H9 (cell line): Measurements from ENCODE around the gene TWSG1. TPM values are rescaled to one million over a fixed set of nuclear protein-coding genes. Genes with fewer than 3 reads are reported as not detected.

Experiments used
- DNase-seq: peaks from one replicate; pipeline ENCODE4 v3.0.0-alpha.2; 2017
- H2AFZ ChIP-seq: one replicate; pipeline ENCODE4 v1.6.1; 2013; ENCODE audit warnings: mild to moderate bottlenecking, low read length, control low read depth, moderate library complexity
- H2AK5ac ChIP-seq: 2 replicates; pipeline ENCODE4 v1.6.1; 2013; ENCODE audit warnings: low read length, control low read depth, mixed read lengths; ENCODE audit not compliant: insufficient read length
- H2BK120ac ChIP-seq: one replicate; pipeline ENCODE4 v1.6.1; 2013; ENCODE audit warnings: low read depth, mild to moderate bottlenecking, low read length, control low read depth, inconsistent platforms; ENCODE audit not compliant: poor library complexity, severe bottlenecking
- H2BK12ac ChIP-seq: 2 replicates; pipeline ENCODE4 v1.6.1; 2013; ENCODE audit warnings: low read length, control low read depth, mixed read lengths, low read depth; ENCODE audit not compliant: insufficient read length
- H2BK15ac ChIP-seq: 2 replicates; pipeline ENCODE4 v1.6.1; 2013; ENCODE audit warnings: low read depth, low read length, control low read depth
- H2BK20ac ChIP-seq: one replicate; pipeline ENCODE4 v1.6.1; 2013; ENCODE audit warnings: low read depth, mild to moderate bottlenecking, low read length, control low read depth, inconsistent platforms; ENCODE audit not compliant: poor library complexity, severe bottlenecking
- H2BK5ac ChIP-seq: 2 replicates; pipeline ENCODE4 v1.6.1; 2013; ENCODE audit warnings: low read length, control low read depth, mixed read lengths; ENCODE audit not compliant: insufficient read length
- H3K14ac ChIP-seq: 2 replicates; pipeline ENCODE4 v1.6.1; 2013; ENCODE audit warnings: low read length, control low read depth; ENCODE audit not compliant: insufficient read depth
- H3K18ac ChIP-seq: 2 replicates; pipeline ENCODE4 v1.6.1; 2013; ENCODE audit warnings: low read depth, mild to moderate bottlenecking, mixed read lengths, low read length, control low read depth; ENCODE audit not compliant: insufficient read length
- H3K23ac ChIP-seq: 2 replicates; pipeline ENCODE4 v1.6.1; 2013; ENCODE audit warnings: low read length, control low read depth, mixed read lengths, low read depth; ENCODE audit not compliant: insufficient read length
- H3K23me2 ChIP-seq: 2 replicates; pipeline ENCODE4 v1.6.1; 2013; ENCODE audit warnings: low read depth, mild to moderate bottlenecking, mixed read lengths, low read length, control low read depth; ENCODE audit not compliant: insufficient read length, poor library complexity, severe bottlenecking
- H3K27ac ChIP-seq: 2 replicates; pipeline ENCODE4 v1.5.1; 2013; ENCODE audit warnings: low read length, control low read depth, mixed read lengths, low read depth; ENCODE audit not compliant: insufficient read length
- H3K27me3 ChIP-seq: 2 replicates; pipeline ENCODE4 v1.6.1; 2013; ENCODE audit warnings: low read length, control low read depth, inconsistent platforms; ENCODE audit not compliant: insufficient read depth
- H3K4ac ChIP-seq: 2 replicates; pipeline ENCODE4 v1.6.1; 2013; ENCODE audit warnings: low read depth, mild to moderate bottlenecking, control low read depth, inconsistent platforms, low read length, moderate library complexity
- H3K4me1 ChIP-seq: 2 replicates; pipeline ENCODE4 v1.6.1; 2013; ENCODE audit warnings: low read length, control low read depth, inconsistent platforms; ENCODE audit not compliant: insufficient read depth
- H3K4me2 ChIP-seq: 2 replicates; pipeline ENCODE4 v1.6.1; 2013; ENCODE audit warnings: low read length, control low read depth, mixed read lengths; ENCODE audit not compliant: insufficient read length, insufficient read depth
- H3K56ac ChIP-seq: 2 replicates; pipeline ENCODE4 v1.6.1; 2013; ENCODE audit warnings: low read depth, mild to moderate bottlenecking, mixed read lengths, low read length, control low read depth; ENCODE audit not compliant: insufficient read length
- H3K79me1 ChIP-seq: 2 replicates; pipeline ENCODE4 v1.6.1; 2013; ENCODE audit warnings: low read depth, mild to moderate bottlenecking, moderate library complexity, low read length, control low read depth, inconsistent platforms; ENCODE audit not compliant: insufficient read depth, poor library complexity, severe bottlenecking
- H3K79me2 ChIP-seq: 2 replicates; pipeline ENCODE4 v1.6.1; 2013; ENCODE audit warnings: low read length, control low read depth, inconsistent platforms; ENCODE audit not compliant: insufficient read depth
- H3K9ac ChIP-seq: 2 replicates; pipeline ENCODE4 v1.6.1; 2013; ENCODE audit warnings: low read length, control low read depth, mixed read lengths; ENCODE audit not compliant: insufficient read length; ENCODE audit errors: extremely low read depth
- H3K9me3 ChIP-seq: one replicate; pipeline ENCODE4 v1.6.1; 2013; ENCODE audit warnings: low read depth, low read length, inconsistent platforms; ENCODE audit not compliant: control insufficient read depth
- H3T11ph ChIP-seq: one replicate; pipeline ENCODE4 v1.6.1; 2013; ENCODE audit warnings: mild to moderate bottlenecking, low read length, control low read depth, inconsistent platforms
- H4K20me1 ChIP-seq: one replicate; pipeline ENCODE4 v1.6.1; 2013; ENCODE audit not compliant: control insufficient read depth, insufficient read length, insufficient read depth
- H4K5ac ChIP-seq: 2 replicates; pipeline ENCODE4 v1.6.1; 2013; ENCODE audit warnings: low read depth, mild to moderate bottlenecking, mixed read lengths, low read length, control low read depth; ENCODE audit not compliant: insufficient read length
- H4K8ac ChIP-seq: replicated peaks from 2 replicates; pipeline ENCODE4 v1.6.1; 2013; ENCODE audit warnings: low read length, control low read depth, mixed read lengths, low read depth; ENCODE audit not compliant: insufficient read length
- H4K91ac ChIP-seq: 2 replicates; pipeline ENCODE4 v1.6.1; 2013; ENCODE audit warnings: low read depth, mild to moderate bottlenecking, moderate library complexity, mixed read lengths, low read length, control low read depth; ENCODE audit not compliant: insufficient read length
- H3K27ac Mint-ChIP-seq, 3 experiments: 2 replicates in 2 of 3; 3 replicates in 1 of 3; pipeline ENCODE4 v1.8.0; 2020 to 2021; ENCODE audit warnings: mixed read lengths in 3 of 3, mild to moderate bottlenecking in 1 of 3, moderate library complexity in 1 of 3
- H3K27me3 Mint-ChIP-seq: 2 replicates; pipeline ENCODE4 v1.8.0; 2021; ENCODE audit warnings: low read depth, mild to moderate bottlenecking, moderate library complexity, mixed read lengths
- H3K36me3 Mint-ChIP-seq, 3 experiments: 2 replicates in 2 of 3; 3 replicates in 1 of 3; pipeline ENCODE4 v1.8.0; 2020 to 2021; ENCODE audit warnings: low read depth in 3 of 3, mixed read lengths in 3 of 3; ENCODE audit not compliant: insufficient read depth in 1 of 3
- H3K4me1 Mint-ChIP-seq, 2 experiments: 2 replicates each; pipeline ENCODE4 v1.8.0; 2020; ENCODE audit warnings: mixed read lengths in 2 of 2
- H3K4me3 Mint-ChIP-seq, 2 experiments: 2 replicates in 1 of 2; 3 replicates in 1 of 2; pipeline ENCODE4 v1.8.0; 2020 to 2021; ENCODE audit warnings: mild to moderate bottlenecking in 2 of 2, mixed read lengths in 2 of 2, moderate library complexity in 1 of 2
- H3K9me3 Mint-ChIP-seq, 2 experiments: 2 replicates in 1 of 2; 3 replicates in 1 of 2; pipeline ENCODE4 v1.8.0; 2020; ENCODE audit warnings: mild to moderate bottlenecking in 2 of 2, mixed read lengths in 2 of 2, moderate library complexity in 1 of 2
- WGBS: extraction: QIAGEN DNeasy Blood & Tissue Kit; methylation state at CpG from one replicate; pipeline ENCODE4 v1.1.7; 2013; ENCODE audit warnings: missing lambda C conversion rate, low lambda C conversion rate, mixed read lengths; ENCODE audit not compliant: insufficient read length; ENCODE audit errors: extremely low coverage; 5-methylcytosine and 5-hydroxymethylcytosine counted together
- total RNA-seq: library from RNA; stranded (reverse); gene quantifications from 2 replicates; pipeline ENCODE4 v1.2.1, GENCODE V29; 2021
- TF ChIP-seq, protein P1 (sequence below): fragments of 200-600 bp; sonication (generic); conservative IDR thresholded peaks from 3 replicates; pipeline ENCODE4 v1.8.0; 2021; ENCODE audit warnings: antibody characterized with exemption, mild to moderate bottlenecking

The TWSG1 gene
- total RNA-seq, 1 experiment from 2014 or later, result 25.7 TPM

DNA sequence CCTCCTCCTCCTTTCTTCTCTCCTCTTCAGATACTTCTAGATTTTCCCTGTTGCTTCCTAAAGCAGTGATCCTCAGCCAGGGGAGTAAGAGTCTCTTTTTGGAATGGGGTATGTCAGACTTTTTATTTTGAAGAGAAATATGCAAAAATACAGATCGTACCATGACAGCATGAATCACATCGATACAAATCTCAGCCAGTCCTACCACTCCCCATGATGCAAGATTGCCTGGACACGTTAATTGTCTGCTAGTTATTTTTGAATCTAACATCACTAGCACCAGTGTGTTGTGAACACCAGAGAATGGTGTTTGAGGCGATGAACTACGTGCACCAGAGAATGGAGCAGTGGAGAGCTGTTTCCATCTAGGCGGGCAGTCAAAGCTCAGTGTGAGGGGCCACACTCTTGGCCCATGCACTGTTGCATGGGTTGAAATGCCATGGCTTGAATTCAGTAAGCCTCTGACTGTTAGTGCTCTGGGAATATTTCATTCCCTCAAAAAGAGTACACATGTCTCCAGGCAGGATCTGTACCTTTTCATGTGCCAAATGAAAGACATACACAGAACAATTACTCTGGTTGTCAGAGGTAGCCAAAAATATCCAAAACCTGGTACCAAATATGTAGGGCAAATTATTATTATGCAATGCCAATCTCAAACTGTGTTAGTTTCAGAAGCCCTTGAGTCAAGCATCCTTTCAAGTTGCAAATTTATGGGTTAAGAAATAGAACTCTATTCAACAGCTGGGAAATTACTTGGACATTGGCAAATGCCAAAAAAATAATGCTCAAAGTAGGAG, 94.5 kb downstream of the TWSG1 start:
- Histone ChIP-seq H3K23ac (no peak overlapping the region), H3T11ph (no peak overlapping the region), H3K4me1 (peaks cover 3% of the 10 kb centered on the region; the same call in 1 of the 2 replicates), H4K20me1 (no peaks in the 10 kb centered on the region), H2AK5ac (no peak overlapping the region), H4K5ac (no peak overlapping the region), H3K18ac (no peak overlapping the region), H3K79me1 (no peaks in the 10 kb centered on the region), H3K9ac (no peak overlapping the region), H2BK15ac (no peak overlapping the region), H3K27me3 (no peaks in the 10 kb centered on the region), H4K91ac (no peak overlapping the region), H3K56ac (no peak overlapping the region), H2BK120ac (no peak overlapping the region), H3K79me2 (no peaks in the 10 kb centered on the region), H4K8ac (no peak overlapping the region), H3K9me3 (no peaks in the 10 kb centered on the region), H3K4me2 (no peak overlapping the region), H3K14ac (no peak overlapping the region), H2AFZ (no peak overlapping the region), H3K4ac (no peak overlapping the region), H2BK20ac (no peak overlapping the region), H2BK12ac (no peak overlapping the region), H3K23me2 (no peaks in the 10 kb centered on the region), H3K27ac (no peak overlapping the region), H2BK5ac (no peak overlapping the region)
- peaks cover 8 to 10% of the 10 kb centered on the region in 2 experiments for H3K4me1 Mint-ChIP-seq
- WGBS, result no CpG with 5 or more reads among the region's 6 CpGs
- no peak overlapping the region for H3K4me3 Mint-ChIP-seq
- H3K27me3 Mint-ChIP-seq, result peaks cover 2% of the 10 kb centered on the region; the same call in 1 of the 2 replicates
- peaks cover 10 to 13% of the 10 kb centered on the region in 2 experiments; a peak in 3 of 5 replicates for H3K9me3 Mint-ChIP-seq
- TF ChIP-seq, protein P1, sequence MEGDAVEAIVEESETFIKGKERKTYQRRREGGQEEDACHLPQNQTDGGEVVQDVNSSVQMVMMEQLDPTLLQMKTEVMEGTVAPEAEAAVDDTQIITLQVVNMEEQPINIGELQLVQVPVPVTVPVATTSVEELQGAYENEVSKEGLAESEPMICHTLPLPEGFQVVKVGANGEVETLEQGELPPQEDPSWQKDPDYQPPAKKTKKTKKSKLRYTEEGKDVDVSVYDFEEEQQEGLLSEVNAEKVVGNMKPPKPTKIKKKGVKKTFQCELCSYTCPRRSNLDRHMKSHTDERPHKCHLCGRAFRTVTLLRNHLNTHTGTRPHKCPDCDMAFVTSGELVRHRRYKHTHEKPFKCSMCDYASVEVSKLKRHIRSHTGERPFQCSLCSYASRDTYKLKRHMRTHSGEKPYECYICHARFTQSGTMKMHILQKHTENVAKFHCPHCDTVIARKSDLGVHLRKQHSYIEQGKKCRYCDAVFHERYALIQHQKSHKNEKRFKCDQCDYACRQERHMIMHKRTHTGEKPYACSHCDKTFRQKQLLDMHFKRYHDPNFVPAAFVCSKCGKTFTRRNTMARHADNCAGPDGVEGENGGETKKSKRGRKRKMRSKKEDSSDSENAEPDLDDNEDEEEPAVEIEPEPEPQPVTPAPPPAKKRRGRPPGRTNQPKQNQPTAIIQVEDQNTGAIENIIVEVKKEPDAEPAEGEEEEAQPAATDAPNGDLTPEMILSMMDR, result no peak
- no peak for DNase-seq
- no peak overlapping the region for H3K27ac Mint-ChIP-seq
- peaks cover 1 to 15% (median 3%) of the 10 kb centered on the region in 3 experiments; a peak in 4 of 7 replicates for H3K36me3 Mint-ChIP-seq
